IPS-18a (cell line): Measurements from ENCODE around the gene GPD1L.
"Not testable (repeated sequence)": the region's sequence is repeated elsewhere in the genome, so short reads cannot be mapped to it uniquely, and the experiment has no call there.

ENCODE experiments used
- H3K27ac ChIP-seq: one replicate; pipeline ENCODE4 v1.5.1; 2013; ENCODE audit warnings: low read length
- H3K27me3 ChIP-seq: one replicate; pipeline ENCODE4 v1.6.1; 2013; ENCODE audit warnings: mild to moderate bottlenecking, low read length; ENCODE audit not compliant: control insufficient read depth, insufficient read depth
- H3K36me3 ChIP-seq: one replicate; pipeline ENCODE4 v1.6.1; 2013; ENCODE audit warnings: low read depth, low read length; ENCODE audit not compliant: control insufficient read depth
- H3K4me1 ChIP-seq: one replicate; pipeline ENCODE4 v1.6.1; 2013; ENCODE audit warnings: low read depth, low read length; ENCODE audit not compliant: control insufficient read depth
- H3K4me3 ChIP-seq: one replicate; pipeline ENCODE4 v1.5.1; 2013; ENCODE audit warnings: low read length
- H3K9ac ChIP-seq: one replicate; pipeline ENCODE4 v1.6.1; 2013; ENCODE audit warnings: mild to moderate bottlenecking, low read length, moderate library complexity
- H3K9me3 ChIP-seq: one replicate; pipeline ENCODE4 v1.6.1; 2013; ENCODE audit warnings: low read depth, low read length; ENCODE audit not compliant: control insufficient read depth

GPD1L gene

GRCh38 chr3:32189693-32190092 lies 83.3 kb downstream of the GPD1L start:
- no peaks in the 10 kb centered on the region for H3K36me3 ChIP-seq
- H3K27ac ChIP-seq = no peak overlapping the region
- no peak overlapping the region for H3K9ac ChIP-seq
- H3K27me3 ChIP-seq = no peaks in the 10 kb centered on the region
- no peaks in the 10 kb centered on the region for H3K9me3 ChIP-seq
- H3K4me1 ChIP-seq = no peaks in the 10 kb centered on the region
- no peak overlapping the region for H3K4me3 ChIP-seq

GRCh38 chr3:32190556-32190955 lies 84.1 kb downstream of the GPD1L start:
- not testable (repeated sequence) for H3K27ac ChIP-seq, H3K9me3 ChIP-seq, H3K4me3 ChIP-seq, H3K4me1 ChIP-seq, H3K9ac ChIP-seq, H3K27me3 ChIP-seq, H3K36me3 ChIP-seq

DNA sequence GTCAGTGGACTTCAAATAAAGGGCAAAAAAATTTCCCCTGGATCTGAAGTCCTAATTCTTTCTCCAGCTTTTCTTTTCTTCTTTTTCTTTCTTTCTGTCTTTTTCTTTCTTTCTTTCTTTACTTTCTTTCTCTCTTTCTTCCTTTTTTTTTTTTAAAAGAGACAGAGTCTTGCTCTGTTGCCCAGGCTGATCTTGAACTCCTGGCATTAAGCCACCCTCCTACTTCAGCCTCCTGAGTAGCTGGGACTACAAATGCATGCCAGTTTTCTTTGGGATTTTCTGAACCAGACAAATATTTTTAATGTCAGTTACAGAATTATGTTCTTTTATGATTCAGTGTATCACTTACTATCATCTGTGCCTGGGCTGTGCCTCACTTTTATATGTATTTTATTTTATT lies 86.7 kb downstream of the GPD1L start:
- Histone ChIP-seq H3K27ac (no peak overlapping the region), H3K9me3 (no peaks in the 10 kb centered on the region), H3K27me3 (no peaks in the 10 kb centered on the region), H3K9ac (no peak overlapping the region), H3K4me1 (no peaks in the 10 kb centered on the region), H3K36me3 (no peaks in the 10 kb centered on the region), H3K4me3 (no peak overlapping the region)

DNA sequence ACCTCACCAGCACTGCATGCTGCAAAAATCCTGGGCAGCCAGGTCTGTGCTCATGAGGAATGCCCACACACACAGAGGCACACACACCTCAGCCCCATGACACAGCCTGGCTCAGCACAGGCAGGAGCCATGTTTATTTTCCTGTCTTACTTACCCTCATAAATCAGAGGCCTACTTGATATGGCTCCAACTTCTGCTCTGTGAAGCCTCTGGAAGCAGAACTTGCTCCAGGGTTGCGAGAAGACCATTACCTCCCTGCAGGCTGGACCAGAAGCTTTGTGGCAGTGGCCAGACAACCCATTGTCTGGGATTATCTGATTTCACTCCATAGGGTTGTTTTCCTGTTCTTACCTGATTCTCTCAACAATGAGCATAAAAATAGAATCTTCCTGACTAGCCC lies 88.2 kb downstream of the GPD1L start:
- Histone ChIP-seq H3K4me3 (no peak overlapping the region), H3K36me3 (no peaks in the 10 kb centered on the region), H3K4me1 (no peaks in the 10 kb centered on the region), H3K27me3 (no peaks in the 10 kb centered on the region), H3K9me3 (no peaks in the 10 kb centered on the region), H3K27ac (no peak overlapping the region), H3K9ac (no peak overlapping the region)

DNA sequence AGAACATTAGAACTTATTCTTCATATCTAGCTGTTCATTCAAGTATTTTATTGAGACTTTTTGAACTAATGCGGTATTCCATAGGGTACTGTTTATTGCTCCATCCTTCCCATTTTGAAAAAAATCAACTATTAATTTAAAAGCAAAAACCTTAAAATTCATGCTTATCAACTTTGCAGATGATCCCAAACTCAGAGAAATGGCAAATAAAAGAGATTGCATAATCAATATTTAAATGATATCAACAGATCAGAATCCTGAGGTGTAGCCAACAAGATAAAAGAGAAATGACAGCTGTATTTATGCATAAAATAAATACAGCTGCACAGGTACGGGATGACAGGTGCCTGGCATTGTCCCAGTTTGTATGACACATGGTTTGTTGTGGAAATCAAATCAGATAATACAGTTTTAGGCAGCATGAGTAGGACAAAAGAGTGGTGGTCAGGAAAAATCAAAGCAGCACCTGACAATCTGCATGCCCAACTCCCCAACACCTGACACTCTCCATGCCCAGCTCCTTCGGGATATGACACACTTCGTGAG lies 89.6 kb downstream of the GPD1L start:
- H3K27ac ChIP-seq = no peak overlapping the region
- no peaks in the 10 kb centered on the region for H3K4me1 ChIP-seq
- no peak overlapping the region for H3K9ac ChIP-seq
- H3K4me3 ChIP-seq = no peak overlapping the region
- H3K27me3 ChIP-seq = no peaks in the 10 kb centered on the region
- H3K36me3 ChIP-seq = no peaks in the 10 kb centered on the region
- no peaks in the 10 kb centered on the region for H3K9me3 ChIP-seq

- Histone ChIP-seq H3K4me1 (no peaks in the 10 kb centered on the region), H3K9me3 (no peaks in the 10 kb centered on the region), H3K9ac (no peak overlapping the region), H3K27me3 (no peaks in the 10 kb centered on the region), H3K27ac (no peak overlapping the region), H3K4me3 (no peak overlapping the region), H3K36me3 (no peaks in the 10 kb centered on the region)
These were observed 91.6 kb downstream of the GPD1L start for GRCh38 chr3:32197991-32198390.

- Histone ChIP-seq H3K4me3 (no peak overlapping the region), H3K27me3 (no peaks in the 10 kb centered on the region), H3K36me3 (no peaks in the 10 kb centered on the region), H3K9me3 (no peaks in the 10 kb centered on the region), H3K4me1 (no peaks in the 10 kb centered on the region), H3K9ac (no peak overlapping the region), H3K27ac (no peak overlapping the region)
These were observed 92.3 kb downstream of the GPD1L start for GRCh38 chr3:32198714-32199113.

- Histone ChIP-seq H3K9ac (no peak overlapping the region), H3K36me3 (no peaks in the 10 kb centered on the region), H3K27me3 (no peaks in the 10 kb centered on the region), H3K9me3 (no peaks in the 10 kb centered on the region), H3K27ac (no peak overlapping the region), H3K4me1 (no peaks in the 10 kb centered on the region), H3K4me3 (no peak overlapping the region)
These were observed 94.1 kb downstream of the GPD1L start for GRCh38 chr3:32200490-32200889.

DNA sequence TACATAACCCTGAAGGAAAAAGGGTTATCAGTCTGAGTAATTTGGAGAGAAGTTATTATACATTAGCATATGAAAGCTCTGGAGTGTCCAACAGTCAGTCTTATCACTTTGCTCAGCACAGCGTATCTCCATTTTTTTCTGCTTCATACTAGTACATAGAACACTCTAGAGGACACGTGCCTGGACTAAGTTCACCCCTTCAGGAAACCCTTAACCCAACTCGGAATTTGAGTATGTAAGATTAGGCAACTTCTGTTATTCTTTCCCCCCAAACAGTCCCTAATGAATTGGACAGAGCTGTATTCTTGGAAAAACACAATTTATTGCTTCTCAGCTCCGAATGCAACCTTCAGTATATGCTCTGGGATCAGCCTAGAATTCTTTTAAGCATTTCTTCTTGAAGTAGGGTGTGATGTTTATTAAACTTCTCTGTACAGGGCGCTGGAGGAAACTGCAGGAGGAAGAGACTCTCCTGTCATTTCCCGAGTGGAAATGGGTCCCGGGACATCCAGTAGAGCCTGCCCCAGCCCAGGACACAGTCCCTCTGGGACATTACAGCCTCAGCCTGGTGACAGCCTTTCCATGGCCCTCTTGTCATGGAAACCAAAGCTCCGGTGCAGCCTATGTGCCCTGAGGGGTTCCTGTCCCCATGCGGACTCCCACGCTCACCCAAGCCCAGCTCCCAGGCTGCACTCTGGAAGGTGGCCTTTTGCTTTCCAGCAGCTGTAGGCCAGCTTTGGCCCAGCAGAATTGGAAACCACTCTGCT lies 94.8 kb downstream of the GPD1L start:
- Histone ChIP-seq H3K4me3 (no peak overlapping the region), H3K36me3 (no peaks in the 10 kb centered on the region), H3K4me1 (no peaks in the 10 kb centered on the region), H3K27ac (no peak overlapping the region), H3K9ac (no peak overlapping the region), H3K27me3 (no peaks in the 10 kb centered on the region), H3K9me3 (no peaks in the 10 kb centered on the region)

GRCh38 chr3:32202496-32202895 lies 96.1 kb downstream of the GPD1L start:
- Histone ChIP-seq H3K9ac (no peak overlapping the region), H3K4me1 (no peaks in the 10 kb centered on the region), H3K27ac (no peak overlapping the region), H3K9me3 (no peaks in the 10 kb centered on the region), H3K27me3 (no peaks in the 10 kb centered on the region), H3K4me3 (no peak overlapping the region), H3K36me3 (no peaks in the 10 kb centered on the region)

- no peak overlapping the region for H3K4me3 ChIP-seq
- H3K27ac ChIP-seq = no peak overlapping the region
- no peaks in the 10 kb centered on the region for H3K27me3 ChIP-seq
- H3K9me3 ChIP-seq = no peaks in the 10 kb centered on the region
- no peaks in the 10 kb centered on the region for H3K36me3 ChIP-seq
- no peaks in the 10 kb centered on the region for H3K4me1 ChIP-seq
- no peak overlapping the region for H3K9ac ChIP-seq
These were observed 97.4 kb downstream of the GPD1L start for GRCh38 chr3:32203854-32204253.

DNA sequence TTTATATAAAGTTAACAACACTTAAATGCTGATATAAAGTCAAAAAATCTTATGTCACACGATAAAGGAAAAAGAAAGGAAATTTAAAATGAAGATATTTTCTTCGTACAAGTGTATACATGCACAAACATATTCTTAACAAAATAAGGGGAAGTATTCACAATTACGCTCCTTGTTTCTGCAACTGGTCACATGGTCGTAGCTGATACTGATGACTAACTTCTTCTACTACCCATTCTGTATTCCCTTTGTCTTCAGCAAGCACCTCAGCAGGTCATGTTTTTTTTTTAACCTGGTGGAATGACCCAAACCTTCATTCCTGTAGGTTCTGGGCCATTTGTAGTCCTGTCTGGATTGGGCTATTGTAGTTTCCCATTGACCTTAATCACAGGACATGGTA lies 102.0 kb downstream of the GPD1L start:
- Histone ChIP-seq H3K9me3 (no peaks in the 10 kb centered on the region), H3K4me1 (no peaks in the 10 kb centered on the region)

More for the DNA sequence above, 102.0 kb downstream of the GPD1L start:
- Histone ChIP-seq H3K4me3 (no peak overlapping the region), H3K27me3 (no peaks in the 10 kb centered on the region), H3K27ac (no peak overlapping the region), H3K36me3 (no peaks in the 10 kb centered on the region), H3K9ac (no peak overlapping the region)
